ENCODE results near the gene DDX42. TPM values are rescaled to one million over a fixed set of nuclear protein-coding genes. Genes with fewer than 3 reads are reported as not detected.

DDX42 gene
- total and polyA plus RNA-seq, 2 of the 13 experiments (the other 11 are each of a cell fraction or from before 2014, with no cell fraction given): 87.2 to 92.9 TPM

GRCh38 chr17:63780507-63780906 lies 6.5 kb downstream of the DDX42 start (continued):
- TF ChIP-seq ZNF138 (CRISPR knock-in tag; IDR thresholded peaks at IDR 0.05; ENCODE audit: low read depth): no peak

- Histone ChIP-seq H3K79me2 (ENCODE audit: insufficient read depth, low read length) (peaks cover 95% of the 10 kb centered on the region), H3K4me3 (replicated peaks in 1 of 3; ENCODE audit: insufficient read depth in 1 of 3, low read depth in 2 of 3, low read length in 3 of 3) (no peak overlapping the region), H4K20me1 (ENCODE audit: insufficient read depth, low read length) (peaks cover 63% of the 10 kb centered on the region), H2AFZ (ENCODE audit: low read length) (no peak overlapping the region), H3K27ac (ENCODE audit: extremely low read length, insufficient read depth, low read length) (no peak overlapping the region), H3K4me2 (ENCODE audit: low read depth, low read length) (no peak overlapping the region), H3K4me1 (ENCODE audit: insufficient read depth, low read length) (peaks cover 92% of the 10 kb centered on the region), H3K36me3 (replicated peaks in 1 of 2; ENCODE audit: control insufficient read depth in 1 of 2, insufficient read depth in 2 of 2, low read length in 2 of 2) (peaks cover 15 to 72% of the 10 kb centered on the region in 2 experiments), H3K9ac (ENCODE audit: insufficient read depth, low read depth, low read length) (no peak overlapping the region), H3K9me3 (ENCODE audit: low read length) (no peaks in the 10 kb centered on the region), H3K27me3 (ENCODE audit: control insufficient read depth in 1 of 2, insufficient read depth in 2 of 2, low read length in 2 of 2) (no peaks in the 10 kb centered on the region)
- intact Hi-C loops (cut with micrococcal nuclease; ENCODE audit: unreplicated experiment) (no loop called here), in situ Hi-C loops (cut with HindIII; ENCODE audit: extremely low pct_ligation_motif_present, low pct_unique_long_range_greater_than_20kb) (no loop called here)
- ATAC-seq (no peak), DNase-seq (ENCODE audit: low spot score) (no peak), FAIRE-seq (no peak)
- BruUV-seq (replicated peaks): no TSS peak
- 98% methylated on average over 4 of the region's 4 CpGs for WGBS (ENCODE audit: low lambda C conversion rate)
- no peak for TF ChIP-seq CENPBD1 (CRISPR knock-in tag; IDR thresholded peaks at IDR 0.05; ENCODE audit: borderline replicate concordance, low read depth)
- no peak for TF ChIP-seq PHF5A (CRISPR knock-in tag; IDR thresholded peaks at IDR 0.05; ENCODE audit: low read depth, unreplicated experiment)
- no peak for TF ChIP-seq KLF15 (CRISPR knock-in tag; IDR thresholded peaks at IDR 0.05; ENCODE audit: borderline replicate concordance)
- TF ChIP-seq ZNF543 (CRISPR knock-in tag; IDR thresholded peaks at IDR 0.05): no peak
- ChIA-PET CTCF (ENCODE audit: low intra/inter-chr PET ratio, low total read pairs) (no interaction called here), POLR2A (interaction anchor here (8.5 kb wide), 1 partner anchor 7 kb away, joined by 72 read pairs; the partner anchor contains the start of genes CCDC47 and DDX42)
Observed at GRCh38 chr17:63780928-63781327, 7.0 kb downstream of the DDX42 start.

GRCh38 chr17:63783522-63783921 lies 9.6 kb downstream of the DDX42 start:
- no peak overlapping the region for H3K4me2 ChIP-seq (ENCODE audit: low read depth, low read length)
- FAIRE-seq (no peak), DNase-seq (ENCODE audit: low spot score) (no peak), ATAC-seq (no peak)
- no peak overlapping the region for H3K9ac ChIP-seq (ENCODE audit: insufficient read depth, low read depth, low read length)
- peaks cover 76% of the 10 kb centered on the region for H3K79me2 ChIP-seq (ENCODE audit: insufficient read depth, low read length)
- in situ Hi-C loops (cut with HindIII; ENCODE audit: extremely low pct_ligation_motif_present, low pct_unique_long_range_greater_than_20kb) (no loop called here), intact Hi-C loops (cut with micrococcal nuclease; ENCODE audit: unreplicated experiment) (no loop called here)
- H3K27ac ChIP-seq (ENCODE audit: extremely low read length, insufficient read depth, low read length): no peak overlapping the region
- no peaks in the 10 kb centered on the region for H3K9me3 ChIP-seq (ENCODE audit: low read length)
- POLR2A ChIA-PET: interaction anchor here (8.5 kb wide), 1 partner anchor 9 kb away, joined by 72 read pairs; the partner anchor contains the start of genes CCDC47 and DDX42
- H3K27me3 ChIP-seq (ENCODE audit: control insufficient read depth in 1 of 2, insufficient read depth in 2 of 2, low read length in 2 of 2): no peaks in the 10 kb centered on the region
- H3K36me3 ChIP-seq (replicated peaks in 1 of 2; ENCODE audit: control insufficient read depth in 1 of 2, insufficient read depth in 2 of 2, low read length in 2 of 2): peaks cover 20 to 67% of the 10 kb centered on the region in 2 experiments
- peaks cover 47% of the 10 kb centered on the region for H4K20me1 ChIP-seq (ENCODE audit: insufficient read depth, low read length)
- no peak overlapping the region for H3K4me3 ChIP-seq (replicated peaks in 1 of 3; ENCODE audit: insufficient read depth in 1 of 3, low read depth in 2 of 3, low read length in 3 of 3)
- CTCF ChIA-PET (ENCODE audit: low intra/inter-chr PET ratio, low total read pairs): no interaction called here
- H2AFZ ChIP-seq (ENCODE audit: low read length): no peak overlapping the region
- 84% methylated on average over 6 of the region's 6 CpGs for WGBS (ENCODE audit: low lambda C conversion rate)
- peaks cover 75% of the 10 kb centered on the region for H3K4me1 ChIP-seq (ENCODE audit: insufficient read depth, low read length)
- BruUV-seq (replicated peaks): no TSS peak
- TF ChIP-seq DR1 (CRISPR knock-in tag; IDR thresholded peaks at IDR 0.05) (no peak), NR3C1 (CRISPR knock-in tag; IDR thresholded peaks at IDR 0.05) (no peak), POLR2G (IDR thresholded peaks at IDR 0.05; ENCODE audit: low read depth, low read length) (no peak), ZNF567 (CRISPR knock-in tag; IDR thresholded peaks at IDR 0.05; ENCODE audit: borderline replicate concordance) (no peak), MTF2 (CRISPR knock-in tag; IDR thresholded peaks at IDR 0.05; ENCODE audit: borderline replicate concordance) (no peak), RERE (CRISPR knock-in tag; IDR thresholded peaks at IDR 0.05; ENCODE audit: low read depth) (no peak), SP1 (IDR thresholded peaks at IDR 0.05) (no peak), SP1 (CRISPR knock-in tag; IDR thresholded peaks at IDR 0.05) (no peak)
